Activated naive CD4-positive, alpha-beta T cell treated with anti-CD3 and anti-CD28 coated beads, Interleukin-2, amount 50 U/mL, for 72 hours (primary cell): ENCODE data around the gene TRAP1. TPM values are rescaled to one million over a fixed set of nuclear protein-coding genes. Genes with fewer than 3 reads are reported as not detected.
"Not testable (repeated sequence)": the region's sequence is repeated elsewhere in the genome, so short reads cannot be mapped to it uniquely, and the experiment has no call there.

Experiments used
- ATAC-seq, 2 donors: fragments of 150-1000 bp; cut with Tn5 transposase; 2 replicates each; pipeline ENCODE4 v1.10.0; 2021; ENCODE audit warnings: mild to moderate bottlenecking in 2 of 2, moderate library complexity in 2 of 2
- DNase-seq, 2 donors: peaks; one replicate each; pipeline ENCODE4 v3.0.0; 2021 to 2022; ENCODE audit warnings: low spot score in 2 of 2
- H3K27ac Mint-ChIP-seq, 2 donors: one replicate each; pipeline ENCODE4 v1.8.0; 2022; ENCODE audit warnings: mild to moderate bottlenecking in 2 of 2, mixed read lengths in 2 of 2
- H3K36me3 Mint-ChIP-seq, 2 donors: one replicate each; pipeline ENCODE4 v1.8.0; 2022; ENCODE audit warnings: mixed read lengths in 2 of 2
- H3K9me3 Mint-ChIP-seq, 2 donors: one replicate each; pipeline ENCODE4 v1.8.0; 2022; ENCODE audit warnings: mixed read lengths in 2 of 2
- total RNA-seq, 2 donors: library from RNA; stranded (reverse); gene quantifications; one replicate each; pipeline ENCODE4 v1.2.3, GENCODE V29; 2022

The TRAP1 gene
- total RNA-seq, 2 donors from 2014 or later = 191 to 276 TPM

DNA sequence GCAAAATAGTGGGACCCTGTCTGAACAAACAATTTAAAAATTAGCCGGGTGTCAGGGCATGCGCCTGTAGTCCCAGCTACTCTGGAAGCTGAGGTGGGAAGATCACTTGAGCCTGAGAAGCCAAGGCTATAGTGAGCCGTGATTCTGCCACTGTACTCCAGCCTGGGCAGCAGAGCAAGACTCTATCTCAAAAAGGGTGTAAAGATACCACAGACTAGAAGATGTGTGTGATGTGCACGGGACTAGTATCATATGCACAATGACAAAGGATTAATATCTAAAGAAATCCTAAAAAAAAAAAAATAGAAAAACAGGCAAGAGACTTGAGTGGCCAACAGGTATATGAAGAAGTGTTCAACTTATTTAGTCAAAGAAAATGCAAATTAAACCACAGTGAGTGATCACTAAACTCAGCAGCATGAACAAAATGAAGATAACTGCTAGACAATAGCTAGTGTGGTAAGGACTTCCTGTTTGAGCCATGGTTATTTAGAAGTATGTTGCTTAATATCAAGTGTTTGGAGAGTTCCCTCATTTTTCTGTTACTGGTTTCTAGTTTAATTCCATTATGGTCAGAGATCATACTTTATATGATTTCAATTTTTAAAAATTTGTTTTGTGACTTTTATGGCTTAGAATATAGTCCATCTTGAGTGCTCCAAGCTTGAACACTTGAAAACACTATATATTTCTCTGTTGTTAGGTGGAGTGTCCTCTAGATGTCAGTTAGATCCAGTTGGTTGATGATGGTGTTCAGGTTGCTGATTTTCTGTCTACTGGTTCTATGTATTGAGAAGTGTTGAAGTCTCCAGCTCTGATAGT, 91.2 kb downstream of the TRAP1 start:
- Mint-ChIP-seq H3K36me3 (no peaks in the 10 kb centered on the region), H3K27ac (peak overlapping the region; percentile 9 to 80)

DNA sequence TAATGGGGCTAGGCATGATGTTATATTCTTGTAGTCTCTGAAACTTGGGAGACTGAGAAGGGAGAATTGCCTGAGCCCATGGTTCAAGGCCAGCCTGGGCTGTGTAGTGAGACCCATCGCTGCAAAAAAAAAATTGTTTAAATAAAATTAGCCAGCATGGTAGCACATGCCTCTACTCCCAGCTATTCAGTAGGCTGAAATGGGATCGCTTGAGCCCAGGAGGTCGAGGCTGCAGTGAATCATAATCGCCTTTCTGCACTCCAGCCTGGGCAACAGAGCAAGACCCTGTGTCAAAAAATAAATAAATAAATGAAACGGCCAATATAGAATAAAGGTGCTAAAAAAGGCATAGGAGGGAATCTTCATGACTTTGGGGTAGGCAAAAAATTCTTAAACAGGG, 92.0 kb downstream of the TRAP1 start:
- no peaks in the 10 kb centered on the region for H3K36me3 Mint-ChIP-seq
- peak overlapping the region in 1 of 2 donors; percentile 80 for H3K27ac Mint-ChIP-seq
- H3K9me3 Mint-ChIP-seq = no peaks in the 10 kb centered on the region
- DNase-seq = no peak
- no peak for ATAC-seq

More for the DNA sequence above, 91.2 kb downstream of the TRAP1 start:
- DNase-seq (no peak), ATAC-seq (peak; percentile 78 to 93)
- H3K9me3 Mint-ChIP-seq = no peaks in the 10 kb centered on the region

- ATAC-seq (no peak), DNase-seq (no peak)
- H3K9me3 Mint-ChIP-seq = no peaks in the 10 kb centered on the region
- no peaks in the 10 kb centered on the region for H3K36me3 Mint-ChIP-seq
- H3K27ac Mint-ChIP-seq = no peak overlapping the region
Measured at GRCh38 chr16:3623642-3624041, 93.7 kb downstream of the TRAP1 start.

GRCh38 chr16:3618769-3619141, 98.6 kb downstream of the TRAP1 start:
- Mint-ChIP-seq H3K9me3 (no peaks in the 10 kb centered on the region), H3K36me3 (peaks cover 0 to 15% of the 10 kb centered on the region in 2 donors), H3K27ac (no peak overlapping the region)
- peak in 1 of 2 donors; percentile 37 for DNase-seq
- ATAC-seq = peak in 1 of 2 donors; percentile 88

DNA sequence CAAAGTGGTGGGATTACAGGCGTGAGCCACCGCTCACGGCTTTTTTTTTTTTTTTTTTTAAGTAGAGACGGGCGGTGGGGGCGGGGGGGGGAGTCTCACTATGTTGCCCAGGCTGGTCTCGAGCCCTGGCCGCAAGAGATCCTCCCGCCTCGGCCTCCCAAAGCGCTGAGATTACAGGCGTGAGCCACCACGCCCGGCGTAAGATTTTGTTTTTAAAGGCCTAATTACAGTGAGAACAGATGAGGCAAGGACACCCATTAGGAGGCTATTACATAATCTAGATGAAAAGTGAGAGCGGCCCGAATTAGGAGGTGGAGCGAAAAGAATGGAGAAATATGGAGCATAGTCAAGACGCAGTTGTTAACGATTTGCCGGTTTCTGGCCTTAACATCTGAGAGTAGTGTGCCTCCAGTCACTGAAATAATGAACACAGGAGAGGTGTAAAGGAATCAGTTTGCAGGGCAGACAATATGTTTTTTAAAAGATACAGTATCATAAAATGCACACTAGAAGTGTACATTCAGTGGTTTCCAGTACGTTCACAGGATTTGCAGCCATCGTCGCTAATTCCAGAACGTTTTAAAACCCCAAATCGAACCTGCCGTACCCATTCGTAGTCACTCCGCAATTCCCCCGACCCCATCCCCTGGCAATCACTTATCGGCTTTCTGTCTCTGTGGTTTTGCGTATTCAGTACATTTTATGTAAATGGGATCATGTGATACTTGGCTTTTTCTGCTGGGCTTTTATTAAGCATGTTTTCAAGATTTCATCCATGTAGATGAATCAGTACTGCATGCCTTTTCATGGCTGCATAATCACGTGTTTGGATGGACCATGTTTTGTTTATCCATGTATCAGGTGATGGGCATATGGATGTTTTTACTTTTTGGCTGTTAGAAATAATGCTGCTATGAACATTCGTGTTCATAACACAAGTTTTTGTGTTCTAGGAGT, 104.5 kb downstream of the TRAP1 start:
- DNase-seq (peak in 1 of 2 donors; percentile 47), ATAC-seq (no peak)
- Mint-ChIP-seq H3K27ac (peak overlapping the region; percentile 57 to 97), H3K36me3 (peaks cover 30 to 32% of the 10 kb centered on the region in 2 donors), H3K9me3 (no peaks in the 10 kb centered on the region)

- Mint-ChIP-seq H3K9me3 (no peaks in the 10 kb centered on the region), H3K27ac (peak within 1 kb of the TSS; percentile 97 to 99), H3K36me3 (peaks cover 24 to 32% of the 10 kb centered on the region in 2 donors)
- DNase-seq = peak; percentile 95 to 96
- ATAC-seq = peak; percentile 92 to 93
Measured at GRCh38 chr16:3611146-3611975, 106.0 kb downstream of the TRAP1 start, which contains the start of gene SLX4. SLX4 (minus strand) TSS chr16:3611606; CDS start chr16:3608964, 2,642 bp downstream.

DNA sequence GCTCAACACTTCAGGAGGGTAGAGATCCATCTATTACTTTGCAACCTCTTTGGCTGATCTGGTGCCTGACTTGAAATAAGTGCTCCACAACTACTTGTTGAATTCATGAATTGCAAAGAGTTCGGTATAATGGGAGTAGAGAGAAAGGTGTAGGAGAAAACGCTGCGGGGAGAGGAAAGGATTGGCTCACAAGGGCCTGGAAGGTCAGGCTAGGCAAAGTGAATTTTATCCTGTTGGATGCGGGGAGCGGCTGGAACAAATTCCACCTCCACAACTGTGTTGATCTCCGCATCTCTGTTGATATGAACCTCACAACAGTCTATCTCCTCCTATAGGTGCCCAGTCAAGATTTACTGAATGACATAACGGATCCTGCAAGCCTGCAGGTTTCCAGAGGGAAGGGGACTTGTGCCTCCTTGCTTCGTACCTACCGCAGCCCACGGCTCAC, 106.6 kb downstream of the TRAP1 start:
- DNase-seq (no peak), ATAC-seq (no peak)
- H3K9me3 Mint-ChIP-seq = no peaks in the 10 kb centered on the region
- peaks cover 24 to 32% of the 10 kb centered on the region in 2 donors for H3K36me3 Mint-ChIP-seq
- H3K27ac Mint-ChIP-seq = peak overlapping the region; percentile 45 to 97

- H3K9me3 Mint-ChIP-seq = no peaks in the 10 kb centered on the region
- ATAC-seq = no peak
- peaks cover 19 to 32% of the 10 kb centered on the region in 2 donors for H3K36me3 Mint-ChIP-seq
- DNase-seq = no peak
- peak overlapping the region; percentile 45 to 97 for H3K27ac Mint-ChIP-seq
Measured at GRCh38 chr16:3609895-3610697, 107.2 kb downstream of the TRAP1 start.

GRCh38 chr16:3608976-3609375, 108.3 kb downstream of the TRAP1 start:
- peak in 1 of 2 donors; percentile 33 for DNase-seq
- not testable (repeated sequence) for H3K27ac Mint-ChIP-seq, ATAC-seq, H3K9me3 Mint-ChIP-seq
- H3K36me3 Mint-ChIP-seq = peaks cover 14 to 32% of the 10 kb centered on the region in 2 donors

DNA sequence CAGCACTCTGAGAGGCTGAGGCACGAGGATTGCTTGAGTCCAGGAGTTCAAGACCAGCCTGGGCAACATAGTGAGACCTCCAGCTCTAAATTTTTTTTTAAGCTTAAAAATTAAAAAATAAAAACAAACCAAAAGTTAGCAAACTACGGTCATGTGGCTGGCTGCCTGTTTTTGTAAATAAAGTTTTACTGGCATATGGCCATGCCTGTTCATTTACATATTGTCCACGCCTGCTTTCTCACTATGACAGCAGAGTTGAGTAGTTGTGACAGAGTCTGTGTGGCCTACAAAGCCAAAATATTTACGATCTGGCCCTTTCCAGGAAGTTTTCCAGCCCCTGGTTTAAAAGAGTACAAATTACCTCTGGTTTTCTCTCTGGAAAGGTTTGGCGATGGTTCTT, 109.3 kb downstream of the TRAP1 start:
- peaks cover 10 to 34% of the 10 kb centered on the region in 2 donors for H3K36me3 Mint-ChIP-seq

More for the DNA sequence above, 109.3 kb downstream of the TRAP1 start:
- no peak overlapping the region for H3K27ac Mint-ChIP-seq
- DNase-seq = no peak
- no peaks in the 10 kb centered on the region for H3K9me3 Mint-ChIP-seq
- no peak for ATAC-seq

Other genes starting within 250 kb of the TRAP1 start
- gene C16orf90, start 222.0 kb downstream of the TRAP1 start, total RNA-seq = under 1 TPM in 1 of 2 donors, not detected in 1; 0.25 TPM
- 10 to 100 TPM; 15.5 to 20.0 TPM for gene CLUAP1, start 216.5 kb downstream of the TRAP1 start, total RNA-seq
- 10 to 100 TPM; 24.6 to 26.2 TPM for gene NLRC3, start 140.1 kb downstream of the TRAP1 start, total RNA-seq
- gene SLX4, start 105.9 kb downstream of the TRAP1 start, total RNA-seq = 10 to 100 TPM; 12.7 to 19.7 TPM
- gene DNASE1, start 62.8 kb downstream of the TRAP1 start, total RNA-seq = 10 to 100 TPM; 17.5 to 29.5 TPM
- 10 to 100 TPM; 39.9 to 50.0 TPM for gene CREBBP, start 163.2 kb upstream of the TRAP1 start, total RNA-seq